ENCODE results near the gene PDCD4.

PDCD4 gene

DNA sequence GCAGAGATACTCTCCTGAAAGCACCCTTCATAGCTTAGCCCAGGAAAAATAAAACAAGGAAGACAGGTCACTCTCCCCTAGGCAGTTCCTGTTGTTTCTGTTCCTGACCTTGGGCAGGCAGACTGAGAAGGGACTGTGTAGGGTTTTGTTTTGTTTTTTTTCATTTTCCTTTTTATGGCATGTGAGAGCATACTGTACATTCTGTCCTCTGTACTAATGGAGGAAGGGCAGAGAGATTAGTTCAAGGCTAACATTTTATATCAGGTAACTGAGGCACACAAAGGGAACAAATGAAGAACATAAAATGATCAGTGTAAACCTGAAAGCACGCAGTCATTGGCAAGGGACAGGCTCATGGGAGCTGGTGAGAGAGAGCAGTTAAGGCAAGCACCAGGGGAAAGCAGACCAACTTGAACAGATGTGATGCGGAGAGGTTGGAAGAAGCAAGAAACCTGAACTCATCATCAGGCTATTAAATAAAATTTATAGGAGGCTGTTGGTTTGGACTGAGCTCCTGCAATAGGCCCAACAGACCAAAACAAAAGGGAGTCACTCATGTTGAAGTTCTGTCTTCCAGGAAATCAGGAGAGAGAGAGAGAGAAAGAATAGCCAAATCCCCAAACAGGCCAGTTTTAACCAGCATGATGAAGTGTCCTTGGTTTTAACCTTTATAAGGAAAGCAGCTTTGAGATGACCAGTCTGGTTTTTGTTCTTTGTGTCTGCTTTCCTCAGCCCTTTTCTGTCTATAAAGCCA, 34.1 kb upstream of the PDCD4 start:
- no peak overlapping the region for H2BK120ac ChIP-seq (ENCODE audit: low read depth, low read length)
- H3K4me3 ChIP-seq (ENCODE audit: low read length): no peak overlapping the region
- no peak overlapping the region for H3K4me2 ChIP-seq (ENCODE audit: low read length)
- no peaks in the 10 kb centered on the region for H3K27me3 ChIP-seq (ENCODE audit: insufficient read depth, low read length, poor library complexity)
- H3K4me1 ChIP-seq (ENCODE audit: control insufficient read depth, low read depth, low read length): peaks cover 2% of the 10 kb centered on the region
- no peak overlapping the region for H2AK5ac ChIP-seq (ENCODE audit: low read length)
- H2BK5ac ChIP-seq (ENCODE audit: low read length): no peak overlapping the region
- H3K56ac ChIP-seq (ENCODE audit: low read length): no peak overlapping the region
- no peak overlapping the region for H3K4ac ChIP-seq (ENCODE audit: low read depth, low read length)
- H3K9ac ChIP-seq (ENCODE audit: low read length): no peak overlapping the region
- H3K18ac ChIP-seq (ENCODE audit: low read length): no peak overlapping the region
- H3K23ac ChIP-seq (ENCODE audit: low read length): no peak overlapping the region
- no peak overlapping the region for H3K27ac ChIP-seq (ENCODE audit: low read depth, low read length)
- no peaks in the 10 kb centered on the region for H3K79me1 ChIP-seq (ENCODE audit: low read length)
- H3K79me2 ChIP-seq (ENCODE audit: control insufficient read depth, insufficient read depth, low read length): no peaks in the 10 kb centered on the region
- no CpG with 5 or more reads among the region's 2 CpGs for WGBS (ENCODE audit: extremely low coverage, insufficient coverage, low lambda C conversion rate)
- H2BK15ac ChIP-seq (replicated peaks; ENCODE audit: low read depth): no peak overlapping the region
- H3K36me3 ChIP-seq (ENCODE audit: control insufficient read depth, insufficient read depth, low read length): no peaks in the 10 kb centered on the region
- no peak overlapping the region for H4K5ac ChIP-seq (ENCODE audit: low read length)
- no peak for DNase-seq
- no peak overlapping the region for H4K8ac ChIP-seq (ENCODE audit: low read depth, low read length)

DNA sequence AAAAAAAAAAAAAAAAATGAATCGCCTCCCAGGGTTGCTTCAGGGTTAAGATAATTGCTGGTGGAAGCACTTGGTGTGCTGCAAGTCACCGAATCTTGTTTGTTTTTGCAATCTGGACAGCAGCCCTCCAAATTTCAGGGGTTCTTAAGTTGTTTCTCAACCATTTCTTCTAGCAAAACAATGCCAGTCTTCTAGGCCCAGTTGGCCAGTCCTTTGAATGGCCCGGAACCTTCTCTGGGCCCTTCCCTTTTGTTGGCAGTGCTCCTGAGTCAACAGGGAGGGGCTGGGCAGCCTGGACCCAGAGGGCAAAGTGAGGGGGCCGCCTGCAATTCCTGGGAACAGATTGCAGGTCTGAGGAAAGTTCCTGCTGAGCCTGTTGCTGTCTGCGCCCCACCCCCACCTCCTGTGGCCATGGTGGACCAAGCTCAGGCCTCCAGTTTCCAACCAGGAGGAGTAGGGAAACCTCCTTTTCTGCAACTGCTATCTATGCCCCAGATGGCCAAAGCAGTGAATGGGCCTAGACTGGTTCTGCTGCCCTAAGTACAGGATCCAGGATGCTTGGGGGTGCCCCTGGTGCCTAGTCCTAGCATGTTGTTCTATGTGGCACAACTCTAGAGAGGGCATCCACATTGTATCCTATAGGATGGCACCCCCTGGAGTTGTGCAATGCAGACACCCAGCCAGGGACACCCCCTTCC, 31.4 kb upstream of the PDCD4 start:
- Histone ChIP-seq H3K4me2 (ENCODE audit: low read length) (no peak overlapping the region), H4K8ac (ENCODE audit: low read depth, low read length) (no peak overlapping the region), H3K4me1 (ENCODE audit: control insufficient read depth, low read depth, low read length) (peaks cover 2% of the 10 kb centered on the region), H3K4ac (ENCODE audit: low read depth, low read length) (no peak overlapping the region), H3K9ac (ENCODE audit: low read length) (no peak overlapping the region), H2BK120ac (ENCODE audit: low read depth, low read length) (no peak overlapping the region), H3K79me2 (ENCODE audit: control insufficient read depth, insufficient read depth, low read length) (no peaks in the 10 kb centered on the region), H4K5ac (ENCODE audit: low read length) (no peak overlapping the region), H2BK5ac (ENCODE audit: low read length) (no peak overlapping the region), H3K79me1 (ENCODE audit: low read length) (no peaks in the 10 kb centered on the region), H3K27ac (ENCODE audit: low read depth, low read length) (no peak overlapping the region), H3K56ac (ENCODE audit: low read length) (peak overlapping the region; percentile 20), H3K36me3 (ENCODE audit: control insufficient read depth, insufficient read depth, low read length) (no peaks in the 10 kb centered on the region), H3K4me3 (ENCODE audit: low read length) (no peak overlapping the region), H3K27me3 (ENCODE audit: insufficient read depth, low read length, poor library complexity) (no peaks in the 10 kb centered on the region), H2BK15ac (replicated peaks; ENCODE audit: low read depth) (no peak overlapping the region), H2AK5ac (ENCODE audit: low read length) (no peak overlapping the region), H3K23ac (ENCODE audit: low read length) (no peak overlapping the region), H3K18ac (ENCODE audit: low read length) (no peak overlapping the region)
- no peak for DNase-seq
- no CpG with 5 or more reads among the region's 5 CpGs for WGBS (ENCODE audit: extremely low coverage, insufficient coverage, low lambda C conversion rate)

DNA sequence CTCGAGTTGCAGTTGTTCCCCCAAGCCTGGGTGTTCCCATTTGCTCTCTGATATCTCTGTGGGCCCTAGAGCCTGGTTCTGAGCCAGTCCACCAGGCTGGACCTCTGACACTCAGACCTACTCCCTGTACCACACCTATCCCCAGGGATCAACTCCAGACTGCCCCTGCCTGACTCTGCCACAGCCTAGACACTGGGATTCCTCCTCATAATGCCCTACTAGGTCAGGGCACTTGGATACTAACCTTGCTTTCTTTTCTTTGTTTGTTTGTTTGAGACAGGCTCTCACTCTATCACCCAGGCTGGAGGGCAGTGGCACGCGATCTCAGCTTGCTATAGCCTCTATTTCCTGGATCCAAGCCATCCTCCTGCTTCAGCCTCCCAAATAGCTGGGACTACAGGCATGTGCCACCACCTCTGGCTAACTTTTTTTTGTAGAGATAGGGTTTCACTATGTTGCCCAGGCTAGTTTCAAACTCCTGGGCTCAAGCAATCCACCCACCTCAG, 30.8 kb upstream of the PDCD4 start:
- Histone ChIP-seq H3K4me1 (ENCODE audit: control insufficient read depth, low read depth, low read length) (peaks cover 2% of the 10 kb centered on the region), H3K18ac (ENCODE audit: low read length) (no peak overlapping the region), H3K79me2 (ENCODE audit: control insufficient read depth, insufficient read depth, low read length) (no peaks in the 10 kb centered on the region), H2BK15ac (replicated peaks; ENCODE audit: low read depth) (no peak overlapping the region), H4K5ac (ENCODE audit: low read length) (no peak overlapping the region), H2BK5ac (ENCODE audit: low read length) (no peak overlapping the region), H3K23ac (ENCODE audit: low read length) (no peak overlapping the region), H3K4me3 (ENCODE audit: low read length) (no peak overlapping the region), H2BK120ac (ENCODE audit: low read depth, low read length) (no peak overlapping the region), H2AK5ac (ENCODE audit: low read length) (no peak overlapping the region), H3K36me3 (ENCODE audit: control insufficient read depth, insufficient read depth, low read length) (no peaks in the 10 kb centered on the region), H3K79me1 (ENCODE audit: low read length) (no peaks in the 10 kb centered on the region), H3K27me3 (ENCODE audit: insufficient read depth, low read length, poor library complexity) (no peaks in the 10 kb centered on the region), H3K4ac (ENCODE audit: low read depth, low read length) (no peak overlapping the region), H3K56ac (ENCODE audit: low read length) (no peak overlapping the region), H4K8ac (ENCODE audit: low read depth, low read length) (no peak overlapping the region), H3K9ac (ENCODE audit: low read length) (no peak overlapping the region), H3K27ac (ENCODE audit: low read depth, low read length) (no peak overlapping the region), H3K4me2 (ENCODE audit: low read length) (no peak overlapping the region)
- no CpG with 5 or more reads among the region's 3 CpGs for WGBS (ENCODE audit: extremely low coverage, insufficient coverage, low lambda C conversion rate)
- DNase-seq: no peak

DNA sequence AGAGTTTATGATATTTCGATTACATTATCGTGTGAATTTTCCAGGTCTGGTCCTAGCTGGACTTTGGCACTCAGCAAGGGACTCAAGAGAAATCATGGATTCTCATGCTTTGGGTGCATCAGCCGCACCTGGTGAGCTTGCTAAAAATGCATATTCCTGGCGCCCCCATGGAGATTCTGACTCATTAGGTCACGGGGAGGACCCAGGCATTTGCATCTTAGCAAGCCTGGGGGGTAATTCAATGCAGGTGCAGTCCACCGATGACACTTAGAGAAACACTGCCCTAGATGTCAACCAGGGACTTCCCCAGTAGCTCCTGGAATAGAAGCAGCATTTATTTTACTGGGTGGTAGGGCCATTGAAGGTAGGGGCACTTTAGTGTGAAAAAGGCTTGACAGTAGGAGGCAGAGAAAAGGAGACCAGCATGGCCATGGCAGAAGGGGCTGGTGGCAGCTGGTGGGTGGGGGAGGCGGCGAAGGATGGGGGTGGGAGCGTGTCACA, 29.9 kb upstream of the PDCD4 start:
- Histone ChIP-seq H3K9ac (ENCODE audit: low read length) (no peak overlapping the region), H3K4me2 (ENCODE audit: low read length) (no peak overlapping the region), H3K4ac (ENCODE audit: low read depth, low read length) (no peak overlapping the region), H3K4me3 (ENCODE audit: low read length) (no peak overlapping the region), H3K36me3 (ENCODE audit: control insufficient read depth, insufficient read depth, low read length) (no peaks in the 10 kb centered on the region), H3K27ac (ENCODE audit: low read depth, low read length) (no peak overlapping the region), H3K18ac (ENCODE audit: low read length) (no peak overlapping the region), H4K8ac (ENCODE audit: low read depth, low read length) (no peak overlapping the region), H2BK120ac (ENCODE audit: low read depth, low read length) (no peak overlapping the region), H3K27me3 (ENCODE audit: insufficient read depth, low read length, poor library complexity) (no peaks in the 10 kb centered on the region), H4K5ac (ENCODE audit: low read length) (no peak overlapping the region), H2AK5ac (ENCODE audit: low read length) (no peak overlapping the region), H2BK5ac (ENCODE audit: low read length) (no peak overlapping the region), H3K79me1 (ENCODE audit: low read length) (no peaks in the 10 kb centered on the region), H3K4me1 (ENCODE audit: control insufficient read depth, low read depth, low read length) (peaks cover 2% of the 10 kb centered on the region), H3K23ac (ENCODE audit: low read length) (no peak overlapping the region), H3K79me2 (ENCODE audit: control insufficient read depth, insufficient read depth, low read length) (no peaks in the 10 kb centered on the region), H3K56ac (ENCODE audit: low read length) (no peak overlapping the region), H2BK15ac (replicated peaks; ENCODE audit: low read depth) (no peak overlapping the region)
- WGBS (ENCODE audit: extremely low coverage, insufficient coverage, low lambda C conversion rate): no CpG with 5 or more reads among the region's 9 CpGs
- no peak for DNase-seq

DNA sequence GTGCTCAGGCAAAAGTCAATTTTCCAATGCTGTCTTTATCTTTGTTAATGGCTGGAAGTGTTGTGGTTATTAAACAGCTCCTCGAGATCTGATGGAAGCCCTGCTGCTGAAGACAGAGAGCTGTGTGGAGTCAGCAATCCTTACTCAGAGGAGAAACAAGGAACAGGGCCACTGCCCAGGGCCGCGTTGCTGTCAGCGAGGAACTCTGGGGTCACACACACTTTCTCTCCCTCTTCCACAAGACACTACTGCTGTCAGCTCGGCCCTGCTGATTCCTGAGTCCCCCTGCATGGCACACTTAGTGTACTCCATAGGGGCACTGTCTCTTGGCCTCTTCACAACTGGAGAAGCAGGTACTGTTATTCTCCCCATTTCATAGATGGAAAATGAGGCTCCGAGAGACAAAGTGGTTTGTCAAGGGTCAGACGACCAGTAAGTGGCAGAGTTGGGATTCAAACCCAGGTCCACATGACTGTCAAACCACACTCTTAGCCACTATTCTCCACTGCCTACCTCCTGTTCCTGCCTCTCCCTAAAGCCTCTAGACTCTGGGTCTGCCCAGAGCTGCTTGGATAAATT, 29.3 kb upstream of the PDCD4 start:
- H3K79me2 ChIP-seq (ENCODE audit: control insufficient read depth, insufficient read depth, low read length): no peaks in the 10 kb centered on the region
- no peak overlapping the region for H3K9ac ChIP-seq (ENCODE audit: low read length)
- H2AK5ac ChIP-seq (ENCODE audit: low read length): no peak overlapping the region
- H4K8ac ChIP-seq (ENCODE audit: low read depth, low read length): no peak overlapping the region
- no peak overlapping the region for H2BK120ac ChIP-seq (ENCODE audit: low read depth, low read length)
- no peak overlapping the region for H4K5ac ChIP-seq (ENCODE audit: low read length)
- DNase-seq: no peak
- H3K4me2 ChIP-seq (ENCODE audit: low read length): no peak overlapping the region
- H2BK15ac ChIP-seq (replicated peaks; ENCODE audit: low read depth): no peak overlapping the region
- no peaks in the 10 kb centered on the region for H3K27me3 ChIP-seq (ENCODE audit: insufficient read depth, low read length, poor library complexity)
- H3K36me3 ChIP-seq (ENCODE audit: control insufficient read depth, insufficient read depth, low read length): no peaks in the 10 kb centered on the region
- no peak overlapping the region for H3K27ac ChIP-seq (ENCODE audit: low read depth, low read length)
- H2BK5ac ChIP-seq (ENCODE audit: low read length): no peak overlapping the region
- H3K4me1 ChIP-seq (ENCODE audit: control insufficient read depth, low read depth, low read length): peaks cover 2% of the 10 kb centered on the region
- H3K18ac ChIP-seq (ENCODE audit: low read length): no peak overlapping the region
- H3K4me3 ChIP-seq (ENCODE audit: low read length): no peak overlapping the region
- H3K23ac ChIP-seq (ENCODE audit: low read length): no peak overlapping the region
- no CpG with 5 or more reads among the region's 7 CpGs for WGBS (ENCODE audit: extremely low coverage, insufficient coverage, low lambda C conversion rate)
- no peak overlapping the region for H3K56ac ChIP-seq (ENCODE audit: low read length)
- H3K79me1 ChIP-seq (ENCODE audit: low read length): no peaks in the 10 kb centered on the region
- no peak overlapping the region for H3K4ac ChIP-seq (ENCODE audit: low read depth, low read length)
